HG03280 (cell line): Measurements from ENCODE around the gene MRFAP1L1.
"Not testable (repeated sequence)": the region's sequence is repeated elsewhere in the genome, so short reads cannot be mapped to it uniquely, and the experiment has no call there.

Source experiments
- ATAC-seq: cut with Tn5 transposase; IDR thresholded peaks from one replicate; pipeline ENCODE4 v1.9.1; 2021; ENCODE audit warnings: mild to moderate bottlenecking, moderate library complexity; ENCODE audit not compliant: unreplicated experiment

The MRFAP1L1 gene

DNA sequence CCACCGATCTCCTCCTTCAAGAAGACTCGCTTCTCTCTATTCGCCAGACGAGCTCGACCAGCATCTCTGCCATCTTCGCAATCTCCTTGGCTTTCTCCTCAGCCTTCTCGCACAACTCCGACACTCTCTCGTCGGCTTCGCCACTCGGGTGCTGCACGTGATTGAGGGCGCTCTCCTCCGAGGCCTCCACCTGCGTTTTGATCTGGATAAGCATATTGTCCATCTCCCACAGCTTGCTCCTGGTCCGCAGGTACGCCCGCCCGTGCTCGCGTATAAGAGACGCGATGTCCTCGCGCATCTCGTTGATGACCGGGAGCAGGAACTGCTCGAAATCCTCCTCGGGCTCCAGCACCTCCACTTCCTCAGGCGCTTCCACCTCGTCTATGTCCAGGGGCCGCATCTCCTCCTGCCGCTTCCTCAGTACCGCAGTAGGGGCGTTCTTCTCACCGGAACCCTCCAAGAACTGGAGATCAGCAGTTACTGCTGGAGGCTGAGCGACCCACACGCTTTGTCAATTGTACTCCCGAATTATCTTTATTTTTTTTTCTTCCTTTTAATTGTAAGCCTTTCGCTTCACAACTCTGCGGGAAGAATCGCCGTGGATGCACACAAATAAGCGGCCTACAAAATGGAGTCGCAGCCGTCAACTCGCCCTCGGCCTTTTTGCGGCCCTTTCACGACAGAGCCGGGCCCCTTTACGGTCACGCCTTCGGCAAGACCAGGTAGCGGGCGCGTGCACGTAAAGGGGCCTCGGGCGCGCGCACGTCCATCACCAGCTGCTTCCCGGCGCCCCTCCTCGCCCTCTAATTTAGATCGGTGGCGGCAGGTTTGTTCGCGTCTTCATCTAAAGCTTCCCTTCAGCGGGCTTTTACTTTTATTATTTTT, at the start of gene MRFAP1L1:
Gene MRFAP1L1 (minus strand): TSS at position 636 of the 885 bp plus-strand sequence. CDS start 236 bp downstream, at position 400.
- ATAC-seq, result peak; percentile 69

- no peak for ATAC-seq
Measured at GRCh38 chr4:6758728-6759127, 49.1 kb upstream of the MRFAP1L1 start.

- ATAC-seq, result not testable (repeated sequence)
Measured at GRCh38 chr4:6756345-6756744, 46.7 kb upstream of the MRFAP1L1 start.

DNA sequence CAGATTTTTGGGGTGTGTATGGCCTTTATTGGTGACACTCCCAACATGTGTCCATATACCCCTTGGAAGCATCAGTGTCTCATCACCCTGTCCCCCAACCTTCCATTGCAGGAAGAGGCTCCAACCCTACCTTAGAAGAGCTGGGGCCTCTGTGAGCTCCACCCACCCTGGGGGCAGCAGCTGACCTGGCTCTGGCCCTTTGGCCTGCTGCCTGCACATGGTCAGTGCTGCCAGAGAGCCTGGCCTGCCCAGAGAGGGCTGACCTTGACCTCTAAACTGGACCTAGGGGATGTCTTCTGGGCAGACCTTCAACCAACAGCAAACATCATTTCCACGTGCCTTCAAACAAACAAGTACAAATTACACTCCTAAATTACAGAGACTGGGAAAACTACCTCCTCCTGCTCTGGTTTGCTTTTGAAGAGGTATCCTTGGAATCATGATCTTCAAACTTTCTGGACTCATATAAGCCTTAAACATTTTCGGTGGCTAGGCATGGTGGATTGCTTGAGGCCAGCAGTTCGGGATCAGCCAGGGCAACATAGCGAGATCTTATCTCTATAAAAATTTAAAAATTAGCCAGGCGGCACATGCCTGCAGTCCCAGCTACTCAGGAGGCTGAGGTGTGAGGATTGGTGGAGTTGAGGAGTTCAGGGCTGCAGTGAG, 45.6 kb upstream of the MRFAP1L1 start:
- ATAC-seq, result no peak

GRCh38 chr4:6754481-6755087, 44.9 kb upstream of the MRFAP1L1 start:
- no peak for ATAC-seq

DNA sequence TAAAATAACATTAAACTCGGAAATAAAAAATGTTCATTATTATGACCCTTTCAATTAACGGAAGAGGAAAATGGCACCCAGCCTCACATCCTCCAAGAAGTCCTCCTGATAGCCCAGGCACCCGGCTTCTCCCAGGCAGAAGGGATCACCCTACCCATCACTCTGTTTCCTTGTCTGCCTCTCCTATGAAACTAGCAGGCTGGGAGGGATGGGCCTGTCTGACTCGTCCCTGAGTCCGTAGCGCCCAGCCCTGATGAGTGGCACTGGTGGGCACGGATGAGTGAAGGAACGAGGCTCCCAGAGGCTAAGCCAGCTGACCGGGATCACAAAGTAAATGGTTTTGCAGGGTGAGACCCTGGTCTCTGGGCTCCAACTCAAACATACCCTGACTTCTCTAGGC, 44.2 kb upstream of the MRFAP1L1 start:
- ATAC-seq, result no peak

- ATAC-seq, result no peak
Measured at GRCh38 chr4:6753103-6753560, 43.5 kb upstream of the MRFAP1L1 start.

- no peak for ATAC-seq
Measured at GRCh38 chr4:6752486-6752829, 42.8 kb upstream of the MRFAP1L1 start.

GRCh38 chr4:6751611-6752485, 42.2 kb upstream of the MRFAP1L1 start:
- ATAC-seq, result no peak

DNA sequence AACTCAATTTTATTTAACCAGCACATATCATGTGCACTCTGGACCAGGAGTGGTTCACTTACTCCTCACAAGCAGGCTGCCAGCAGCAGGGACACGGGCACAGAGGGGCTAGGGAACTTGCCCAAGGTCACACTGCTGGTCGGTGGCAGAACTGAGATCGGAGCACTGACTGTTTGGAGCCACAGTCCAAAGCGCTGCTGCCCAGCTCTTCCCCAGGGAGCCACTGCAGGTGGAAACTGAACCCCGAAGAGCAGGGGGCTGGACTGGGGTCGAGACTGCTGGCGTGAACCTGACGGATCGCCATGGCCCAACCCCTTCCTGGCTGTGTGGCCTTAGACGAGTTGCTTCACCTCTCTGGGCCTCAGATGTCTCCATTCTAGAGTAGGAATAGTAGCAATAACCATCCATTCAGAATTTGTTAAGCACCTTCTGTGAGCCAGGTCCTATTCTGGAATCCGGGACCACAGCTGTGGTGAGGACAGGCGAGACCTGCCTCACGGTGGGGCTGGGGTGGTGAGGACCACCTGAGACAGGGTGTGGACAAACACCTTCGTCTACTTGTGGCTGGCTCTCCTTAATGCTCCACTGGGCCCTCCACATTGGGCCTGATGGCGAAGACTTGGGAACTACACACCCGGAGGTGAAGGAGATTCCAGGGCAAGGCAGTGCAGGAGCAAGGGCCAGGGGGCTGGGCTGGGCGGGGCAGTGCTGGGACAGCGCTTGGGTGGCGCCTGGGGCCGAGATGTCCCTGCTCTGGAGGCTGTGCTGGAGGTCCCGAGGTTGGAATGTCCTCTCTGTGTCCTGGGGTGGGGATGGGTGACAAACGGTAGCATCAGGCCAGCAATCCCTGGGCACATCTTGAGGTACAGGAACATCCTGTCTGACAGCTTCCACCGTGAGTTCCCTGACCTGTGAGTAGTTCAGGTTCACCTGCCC, 40.9 kb upstream of the MRFAP1L1 start:
- no peak for ATAC-seq

DNA sequence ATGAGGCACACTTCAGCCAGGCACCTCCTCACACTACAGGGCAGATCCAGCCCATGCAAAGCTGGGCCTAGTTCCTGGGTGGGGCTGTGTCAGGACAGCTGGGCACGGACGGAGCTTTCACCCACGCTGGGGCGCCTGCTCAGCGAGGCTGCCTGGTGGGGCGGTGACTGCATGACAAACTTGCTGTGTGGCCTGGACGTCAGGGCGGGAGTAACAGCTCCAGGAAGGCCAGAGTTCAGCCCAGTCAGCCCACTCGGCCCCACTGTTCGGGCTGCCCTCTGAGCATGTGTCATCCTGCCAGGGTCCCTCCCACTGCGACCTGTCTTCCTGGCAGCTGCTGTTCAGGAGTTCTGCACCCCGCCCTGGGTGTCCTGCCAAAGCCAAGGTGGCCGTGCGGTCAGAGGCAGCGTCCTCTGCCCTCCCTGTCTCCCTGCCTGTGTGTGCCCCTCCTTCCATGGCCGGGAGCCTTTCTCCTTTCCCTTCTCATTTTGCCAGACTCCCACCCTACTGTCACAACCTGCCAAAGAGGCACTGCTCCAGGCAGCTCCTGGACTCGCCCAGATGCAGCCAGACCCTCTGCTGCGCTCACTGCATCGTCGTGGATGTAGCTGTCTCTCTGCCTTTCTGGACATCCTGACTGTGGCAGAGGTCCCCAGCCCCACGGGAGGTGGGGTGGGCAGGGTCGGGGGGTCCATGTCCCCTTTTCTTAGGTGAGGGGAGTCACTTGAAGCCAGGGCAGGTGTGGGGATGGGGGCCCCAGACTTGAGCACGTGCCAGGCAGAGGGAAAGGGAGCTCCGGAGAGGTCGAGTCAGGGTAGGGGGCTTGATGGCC, 39.9 kb upstream of the MRFAP1L1 start:
- ATAC-seq, result no peak

DNA sequence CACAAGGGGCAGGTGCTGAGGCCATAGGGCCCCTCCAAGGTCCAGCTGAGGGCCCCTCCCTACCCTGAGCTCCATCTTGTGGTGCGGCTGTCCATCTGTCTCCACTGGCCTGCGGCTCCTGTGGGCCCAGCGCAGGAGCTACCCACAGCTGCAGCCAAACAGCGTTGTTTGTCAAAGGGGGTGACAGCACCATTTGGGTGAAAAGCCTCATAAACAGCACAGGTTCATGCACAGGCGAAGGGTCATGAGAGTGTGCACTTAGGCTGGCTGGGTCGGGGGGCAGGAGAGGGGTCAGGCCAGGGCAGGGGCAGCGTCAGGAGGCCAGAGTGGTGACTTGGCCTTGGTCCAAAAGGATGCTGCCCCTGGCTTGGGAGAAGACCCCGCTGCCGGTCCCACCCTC, 38.6 kb upstream of the MRFAP1L1 start:
- no peak for ATAC-seq

DNA sequence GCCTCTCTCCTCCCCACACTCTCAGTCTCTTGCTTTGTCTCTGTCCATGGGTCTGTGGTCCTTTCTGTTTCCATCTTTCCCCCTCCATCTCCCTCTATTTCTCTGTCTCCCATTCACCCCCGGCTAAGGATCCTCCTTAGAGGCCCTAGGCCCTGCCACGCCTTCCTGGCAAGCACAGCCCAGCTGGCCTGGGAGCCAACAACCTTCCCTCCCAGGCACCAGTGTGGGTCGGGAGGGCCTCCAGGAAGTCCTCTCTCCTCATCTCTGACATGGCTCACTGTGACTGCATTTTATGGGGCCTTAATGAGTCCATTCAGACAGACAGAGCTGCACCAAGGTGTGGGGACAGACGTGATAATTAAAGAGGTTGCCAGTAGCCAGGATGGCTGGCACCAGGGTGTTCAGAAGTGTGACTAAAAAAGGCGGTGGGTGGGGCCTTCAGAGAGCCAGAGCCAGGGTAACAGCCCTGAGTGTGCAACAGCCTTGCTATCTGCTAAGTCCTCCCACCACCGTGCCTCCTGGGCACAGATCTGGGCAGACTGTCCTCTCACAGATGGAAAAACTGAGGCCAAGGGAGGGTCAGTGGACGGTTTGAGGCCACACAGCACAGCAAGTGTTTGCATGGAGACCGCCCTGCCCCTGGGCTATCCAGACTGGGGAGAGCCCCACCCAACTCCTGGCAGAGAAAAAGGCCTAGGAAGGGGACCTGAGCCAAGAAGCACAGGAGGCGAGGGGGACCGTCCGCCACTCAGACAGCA, 37.8 kb upstream of the MRFAP1L1 start:
- ATAC-seq, result no peak

DNA sequence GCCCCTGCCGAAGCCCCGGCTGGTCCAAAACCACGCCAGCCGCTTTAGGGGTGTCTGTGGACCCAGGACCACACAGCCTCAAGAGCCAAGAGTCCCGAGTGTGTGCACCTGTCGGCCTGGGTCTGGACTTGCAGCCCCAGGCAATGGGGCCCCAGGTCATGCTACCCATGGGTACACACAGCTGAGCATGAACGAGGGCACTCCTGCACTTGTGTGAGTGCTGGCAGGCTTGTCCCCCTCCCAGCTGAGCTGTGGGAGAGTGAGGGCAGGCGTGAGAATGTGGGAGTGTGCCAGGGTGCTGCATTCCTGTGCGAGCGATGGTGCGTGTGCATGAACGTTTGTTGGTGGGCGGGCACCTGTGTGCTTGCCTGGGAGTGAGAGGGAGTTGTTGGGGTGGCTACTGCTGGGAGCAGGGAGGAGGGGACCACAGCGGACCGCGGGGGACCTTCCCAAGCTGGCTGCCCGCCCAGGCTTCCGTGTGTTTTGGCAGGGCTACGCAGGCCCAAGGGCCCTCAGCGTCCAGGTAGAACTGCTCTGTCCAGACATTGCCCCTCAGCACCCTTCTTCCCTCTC, 37.1 kb upstream of the MRFAP1L1 start:
- no peak for ATAC-seq

- no peak for ATAC-seq
Measured at GRCh38 chr4:6742989-6743388, 33.3 kb upstream of the MRFAP1L1 start.

DNA sequence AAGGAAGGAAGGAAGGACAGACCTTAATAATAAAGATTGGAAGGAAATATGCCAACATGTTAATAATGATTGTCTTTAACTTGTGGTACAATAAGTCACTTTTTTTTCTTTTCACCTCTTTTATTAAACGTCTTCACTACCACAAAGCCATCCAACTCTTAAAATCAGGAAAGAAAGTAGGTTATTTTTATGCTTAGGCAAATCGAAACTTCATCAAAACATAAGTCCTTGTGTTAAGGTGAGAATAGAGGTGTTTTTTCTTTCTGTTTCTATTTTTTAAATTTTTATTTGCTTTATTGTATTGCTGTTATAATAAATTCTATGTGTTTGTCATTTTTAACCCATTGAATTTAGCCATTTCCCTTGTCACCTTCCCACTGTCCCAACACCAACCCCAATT, 32.8 kb upstream of the MRFAP1L1 start:
- no peak for ATAC-seq

DNA sequence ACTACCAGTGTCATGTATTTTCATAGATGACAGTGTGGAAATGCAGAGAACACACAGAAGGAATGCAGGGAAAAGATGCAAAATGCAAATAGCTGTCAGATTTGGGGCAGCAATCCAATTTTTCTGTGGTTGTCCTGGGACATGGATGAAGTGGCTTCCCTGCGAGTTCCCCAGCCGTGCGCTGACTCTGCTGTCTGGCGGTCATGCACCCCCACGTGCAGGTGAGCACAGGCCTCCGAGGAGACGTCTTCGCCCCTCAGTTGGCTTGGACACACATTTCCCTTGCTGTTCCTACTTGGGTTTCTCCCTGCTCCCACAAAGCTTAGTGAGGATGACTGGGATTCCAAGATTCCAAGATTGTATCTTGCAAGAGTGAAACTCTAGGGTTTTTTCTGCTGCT, 30.7 kb upstream of the MRFAP1L1 start:
- ATAC-seq, result no peak

DNA sequence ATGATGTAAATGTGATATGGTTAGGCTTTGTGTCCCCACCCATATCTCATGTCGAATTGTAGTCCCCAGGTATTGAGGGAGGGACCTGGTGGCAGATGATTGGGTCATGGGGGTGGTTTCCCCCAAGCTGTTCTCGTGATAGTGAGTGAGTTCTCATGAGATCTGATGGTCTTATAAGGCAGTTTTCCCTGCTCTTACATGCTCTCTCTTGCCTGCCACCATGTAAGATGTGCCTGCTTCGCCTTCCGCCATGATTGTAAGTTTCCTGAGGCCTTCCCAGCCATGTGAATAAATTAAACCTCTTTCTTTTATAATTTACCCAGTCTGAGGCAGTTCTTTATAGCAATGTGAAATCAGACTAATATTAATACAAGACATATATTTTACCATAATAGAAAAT, 30.3 kb upstream of the MRFAP1L1 start:
- no peak for ATAC-seq
